PC-3 (cell line): ENCODE measurements around the gene SFI1.

Experiments
- CTCF ChIP-seq: fragments of 300-600 bp; sonication (generic); conservative IDR thresholded peaks from 2 replicates; pipeline ENCODE4 v1.5.1; 2017; ENCODE audit warnings: antibody characterized with exemption, low read depth, mild to moderate bottlenecking, low read length
- EZH2 ChIP-seq: fragments of 300-600 bp; sonication (generic); IDR thresholded peaks from one replicate; pipeline ENCODE4 v1.6.1; 2017; ENCODE audit warnings: antibody characterized with exemption, mild to moderate bottlenecking, low read length; ENCODE audit not compliant: unreplicated experiment
- EZH2phosphoT487 ChIP-seq: fragments of 300-600 bp; sonication (generic); IDR thresholded peaks from 2 replicates; pipeline ENCODE4 v1.6.1; 2018; ENCODE audit warnings: mild to moderate bottlenecking, antibody characterized with exemption, low read length, borderline replicate concordance

GRCh38 chr22:31650391-31650790, 154.1 kb downstream of the SFI1 start:
- TF ChIP-seq CTCF = no peak
- no peak for TF ChIP-seq EZH2
- TF ChIP-seq EZH2phosphoT487 = no peak
